ENCODE results near the gene CLEC3B. TPM values are rescaled to one million over a fixed set of nuclear protein-coding genes. Genes with fewer than 3 reads are reported as not detected.

The CLEC3B gene
- total RNA-seq, 1 donor from 2014 or later: 41.7 TPM

GRCh38 chr3:45080824-45081223 is 54.7 kb downstream of the CLEC3B start:
- no peak for DNase-seq (ENCODE audit: extremely low spot score in 2 of 2)
- H3K27ac ChIP-seq: no peak overlapping the region
- H3K36me3 ChIP-seq: peaks cover 0 to 4% of the 10 kb centered on the region in 2 donors
- no peaks in the 10 kb centered on the region for H3K27me3 ChIP-seq
- no peaks in the 10 kb centered on the region for H3K4me1 ChIP-seq
- no peaks in the 10 kb centered on the region for H3K9me3 ChIP-seq
- no peak overlapping the region for H3K4me3 ChIP-seq
- TF ChIP-seq POLR2AphosphoS5 (IDR thresholded peaks at IDR 0.05; ENCODE audit: insufficient read depth in 1 of 2, low read depth in 1 of 2) (no peak), POLR2A (IDR thresholded peaks at IDR 0.05) (no peak)
- TF ChIP-seq, protein P1, sequence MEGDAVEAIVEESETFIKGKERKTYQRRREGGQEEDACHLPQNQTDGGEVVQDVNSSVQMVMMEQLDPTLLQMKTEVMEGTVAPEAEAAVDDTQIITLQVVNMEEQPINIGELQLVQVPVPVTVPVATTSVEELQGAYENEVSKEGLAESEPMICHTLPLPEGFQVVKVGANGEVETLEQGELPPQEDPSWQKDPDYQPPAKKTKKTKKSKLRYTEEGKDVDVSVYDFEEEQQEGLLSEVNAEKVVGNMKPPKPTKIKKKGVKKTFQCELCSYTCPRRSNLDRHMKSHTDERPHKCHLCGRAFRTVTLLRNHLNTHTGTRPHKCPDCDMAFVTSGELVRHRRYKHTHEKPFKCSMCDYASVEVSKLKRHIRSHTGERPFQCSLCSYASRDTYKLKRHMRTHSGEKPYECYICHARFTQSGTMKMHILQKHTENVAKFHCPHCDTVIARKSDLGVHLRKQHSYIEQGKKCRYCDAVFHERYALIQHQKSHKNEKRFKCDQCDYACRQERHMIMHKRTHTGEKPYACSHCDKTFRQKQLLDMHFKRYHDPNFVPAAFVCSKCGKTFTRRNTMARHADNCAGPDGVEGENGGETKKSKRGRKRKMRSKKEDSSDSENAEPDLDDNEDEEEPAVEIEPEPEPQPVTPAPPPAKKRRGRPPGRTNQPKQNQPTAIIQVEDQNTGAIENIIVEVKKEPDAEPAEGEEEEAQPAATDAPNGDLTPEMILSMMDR (IDR thresholded peaks at IDR 0.05): no peak
- intact Hi-C loops (cut with DNase I): no loop called here

DNA sequence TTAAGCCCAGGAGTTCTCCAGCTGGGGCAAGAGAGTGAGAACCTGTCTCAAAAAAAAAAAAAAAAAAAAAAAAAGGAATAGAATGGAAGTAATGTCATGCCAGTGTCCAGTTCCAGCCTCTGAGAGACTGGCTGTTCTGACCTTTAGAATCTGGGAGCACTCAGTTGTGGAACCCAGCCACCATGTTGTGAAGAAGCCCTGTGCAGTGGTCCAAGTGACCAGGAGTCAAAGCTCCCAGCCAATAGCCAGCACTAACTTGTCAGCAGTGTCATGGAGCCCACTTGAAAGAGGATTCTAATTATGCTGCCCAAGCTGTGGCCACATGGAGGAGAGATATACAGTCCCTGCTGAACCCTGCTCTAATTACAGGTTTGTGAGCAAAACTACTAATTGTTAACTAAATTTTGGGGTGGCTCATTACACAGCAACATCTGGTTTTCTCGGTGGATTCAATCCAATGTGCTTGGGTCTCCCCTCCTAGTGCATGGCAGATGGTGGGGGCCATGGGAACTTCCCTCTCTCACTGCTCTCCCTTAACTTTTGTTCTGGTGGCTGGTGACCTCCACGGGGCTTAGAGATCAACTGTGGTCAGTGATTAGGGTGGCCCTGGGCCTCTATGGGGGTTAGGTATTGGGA is 55.5 kb downstream of the CLEC3B start:
- DNase-seq (ENCODE audit: extremely low spot score in 2 of 2): no peak
- H3K4me3 ChIP-seq: no peak overlapping the region
- H3K27ac ChIP-seq: no peak overlapping the region
- H3K4me1 ChIP-seq: no peaks in the 10 kb centered on the region
- H3K36me3 ChIP-seq: peaks cover 0 to 4% of the 10 kb centered on the region in 2 donors
- intact Hi-C loops (cut with DNase I): no loop called here
- TF ChIP-seq, protein P1 (IDR thresholded peaks at IDR 0.05): no peak
- TF ChIP-seq POLR2A (IDR thresholded peaks at IDR 0.05): no peak
- TF ChIP-seq POLR2AphosphoS5 (IDR thresholded peaks at IDR 0.05; ENCODE audit: insufficient read depth in 1 of 2, low read depth in 1 of 2): no peak
- no peaks in the 10 kb centered on the region for H3K9me3 ChIP-seq
- H3K27me3 ChIP-seq: no peaks in the 10 kb centered on the region

DNA sequence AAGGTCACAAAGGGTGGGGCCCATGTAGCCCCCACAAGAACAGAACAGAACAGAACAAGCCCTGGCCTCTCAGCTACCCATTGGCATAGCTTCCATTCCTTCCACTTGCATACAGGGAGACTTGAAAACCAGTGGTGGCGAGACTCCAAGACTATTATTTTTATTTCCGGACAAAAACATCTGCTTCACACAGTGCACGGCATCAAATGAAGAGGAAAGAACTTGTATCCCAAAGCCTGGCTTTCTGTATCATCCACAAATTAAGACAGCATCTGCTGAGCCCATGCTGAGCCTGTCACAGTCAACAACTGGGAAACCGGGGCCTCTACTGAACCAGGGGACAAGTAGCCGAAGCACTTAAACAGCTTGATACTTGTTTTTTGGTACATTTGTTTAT is 56.0 kb downstream of the CLEC3B start:
- H3K36me3 ChIP-seq: peaks cover 0 to 4% of the 10 kb centered on the region in 2 donors
- H3K27me3 ChIP-seq: no peaks in the 10 kb centered on the region
- H3K9me3 ChIP-seq: no peaks in the 10 kb centered on the region
- TF ChIP-seq, protein P1 (IDR thresholded peaks at IDR 0.05): no peak
- TF ChIP-seq POLR2AphosphoS5 (IDR thresholded peaks at IDR 0.05; ENCODE audit: insufficient read depth in 1 of 2, low read depth in 1 of 2): no peak
- no peak for TF ChIP-seq POLR2A (IDR thresholded peaks at IDR 0.05)
- no peak for DNase-seq (ENCODE audit: extremely low spot score in 2 of 2)
- no peak overlapping the region for H3K4me3 ChIP-seq
- H3K4me1 ChIP-seq: no peaks in the 10 kb centered on the region
- no peak overlapping the region for H3K27ac ChIP-seq
- intact Hi-C loops (cut with DNase I): no loop called here

- TF ChIP-seq, protein P1 (IDR thresholded peaks at IDR 0.05): no peak
- no peak for TF ChIP-seq POLR2AphosphoS5 (IDR thresholded peaks at IDR 0.05; ENCODE audit: insufficient read depth in 1 of 2, low read depth in 1 of 2)
- no peak for TF ChIP-seq POLR2A (IDR thresholded peaks at IDR 0.05)
- Histone ChIP-seq H3K27ac (no peak overlapping the region), H3K9me3 (no peaks in the 10 kb centered on the region), H3K4me1 (no peaks in the 10 kb centered on the region), H3K4me3 (no peak overlapping the region), H3K36me3 (peaks cover 0 to 4% of the 10 kb centered on the region in 2 donors), H3K27me3 (no peaks in the 10 kb centered on the region)
- no peak for DNase-seq (ENCODE audit: extremely low spot score in 2 of 2)
- intact Hi-C loops (cut with DNase I): no loop called here
These were observed 56.9 kb downstream of the CLEC3B start for GRCh38 chr3:45083023-45083422.

- no peak for DNase-seq (ENCODE audit: extremely low spot score in 2 of 2)
- Histone ChIP-seq H3K27me3 (no peaks in the 10 kb centered on the region), H3K27ac (no peak overlapping the region), H3K36me3 (peaks cover 0 to 4% of the 10 kb centered on the region in 2 donors), H3K9me3 (no peaks in the 10 kb centered on the region), H3K4me1 (no peaks in the 10 kb centered on the region), H3K4me3 (no peak overlapping the region)
- intact Hi-C loops (cut with DNase I): no loop called here
- TF ChIP-seq POLR2A (IDR thresholded peaks at IDR 0.05) (no peak), POLR2AphosphoS5 (IDR thresholded peaks at IDR 0.05; ENCODE audit: insufficient read depth in 1 of 2, low read depth in 1 of 2) (no peak)
- TF ChIP-seq, protein P1 (IDR thresholded peaks at IDR 0.05): no peak
These were observed 58.3 kb downstream of the CLEC3B start for GRCh38 chr3:45084361-45084760.
